Neural crest cell (in vitro differentiated cells): ENCODE measurements around the gene TOR4A. TPM values are rescaled to one million over a fixed set of nuclear protein-coding genes. Genes with fewer than 3 reads are reported as not detected.

Experiments
- DNase-seq: peaks from one replicate; pipeline ENCODE4 v3.0.0; 2021; ENCODE audit warnings: low read depth, mixed read lengths, low spot score
- H3K27ac Mint-ChIP-seq: one replicate; pipeline ENCODE4 v1.8.0; 2021; ENCODE audit warnings: mild to moderate bottlenecking, mixed read lengths; ENCODE audit not compliant: unreplicated experiment
- H3K27me3 Mint-ChIP-seq: 2 replicates; pipeline ENCODE4 v1.8.0; 2021; ENCODE audit warnings: low read depth, mild to moderate bottlenecking, mixed read lengths
- H3K36me3 Mint-ChIP-seq: 2 replicates; pipeline ENCODE4 v1.8.0; 2021; ENCODE audit warnings: low read depth, mild to moderate bottlenecking, mixed read lengths
- H3K4me1 Mint-ChIP-seq: 2 replicates; pipeline ENCODE4 v1.8.0; 2021; ENCODE audit warnings: mixed read lengths
- H3K4me3 Mint-ChIP-seq: one replicate; pipeline ENCODE4 v1.8.0; 2021; ENCODE audit warnings: mild to moderate bottlenecking, mixed read lengths
- H3K9me3 Mint-ChIP-seq: 2 replicates; pipeline ENCODE4 v1.8.0; 2021; ENCODE audit warnings: mixed read lengths
- total RNA-seq: library from RNA; stranded (reverse); gene quantifications from 2 replicates; pipeline ENCODE4 v1.2.1, GENCODE V29; 2021
- TF ChIP-seq, protein P1 (sequence below): fragments of 200-600 bp; sonication (generic); conservative IDR thresholded peaks from 2 replicates; pipeline ENCODE4 v1.5.0; 2021; ENCODE audit warnings: antibody characterized with exemption, mild to moderate bottlenecking

The TOR4A gene
- total RNA-seq, 1 donor from 2014 or later: 0.86 TPM

DNA sequence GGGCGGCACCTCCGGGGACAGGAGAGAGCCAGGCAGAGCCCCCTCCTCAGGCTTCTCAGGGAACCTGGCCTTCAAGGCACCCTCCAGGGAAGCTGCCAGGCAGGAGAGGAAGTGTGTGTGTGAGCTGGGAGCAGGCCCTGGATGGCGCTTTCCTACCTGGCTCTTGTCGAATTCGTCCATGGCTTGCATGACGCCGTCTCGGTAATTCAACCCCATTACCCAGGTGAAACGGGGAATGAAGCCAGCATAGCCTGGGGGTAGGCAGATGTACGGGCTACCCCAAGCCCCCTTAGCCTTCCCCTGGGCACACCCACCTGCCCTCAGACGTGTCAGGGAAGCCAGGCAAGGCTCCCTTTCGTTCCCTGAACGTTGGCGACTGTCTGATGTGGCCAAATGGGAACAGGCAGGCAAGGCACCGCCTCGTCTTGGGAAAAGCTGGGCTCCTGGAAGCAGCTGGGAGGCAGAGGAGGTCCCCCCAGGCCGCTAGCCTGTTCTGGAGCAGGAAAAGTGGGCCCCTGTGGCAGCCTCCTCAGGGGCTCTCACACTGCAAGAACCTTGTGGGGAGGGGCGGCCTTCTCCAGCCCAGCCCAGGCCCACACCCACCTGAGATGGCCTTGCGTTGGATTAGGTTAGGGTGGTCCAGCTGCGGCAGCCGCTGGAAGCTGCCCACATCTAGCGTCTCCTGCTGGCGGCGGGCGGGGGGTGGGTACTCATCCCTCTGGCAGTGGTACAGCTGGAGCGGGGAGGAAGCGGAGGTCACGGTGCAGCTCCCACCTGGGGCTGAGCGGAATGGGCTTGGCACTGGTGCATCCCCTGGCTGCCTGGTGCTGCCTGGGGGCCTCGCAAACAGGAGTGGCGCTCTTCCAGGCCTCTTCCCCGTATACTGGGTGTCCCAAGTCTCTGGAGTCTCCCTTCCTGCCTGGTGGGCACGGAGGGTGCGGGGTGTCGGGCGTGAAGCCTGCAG lies 32.8 kb upstream of the TOR4A start:
- H3K4me3 Mint-ChIP-seq: peak overlapping the region; percentile 91
- peaks cover 4% of the 10 kb centered on the region for H3K27me3 Mint-ChIP-seq
- no peaks in the 10 kb centered on the region for H3K9me3 Mint-ChIP-seq
- DNase-seq: no peak
- TF ChIP-seq, protein P1, sequence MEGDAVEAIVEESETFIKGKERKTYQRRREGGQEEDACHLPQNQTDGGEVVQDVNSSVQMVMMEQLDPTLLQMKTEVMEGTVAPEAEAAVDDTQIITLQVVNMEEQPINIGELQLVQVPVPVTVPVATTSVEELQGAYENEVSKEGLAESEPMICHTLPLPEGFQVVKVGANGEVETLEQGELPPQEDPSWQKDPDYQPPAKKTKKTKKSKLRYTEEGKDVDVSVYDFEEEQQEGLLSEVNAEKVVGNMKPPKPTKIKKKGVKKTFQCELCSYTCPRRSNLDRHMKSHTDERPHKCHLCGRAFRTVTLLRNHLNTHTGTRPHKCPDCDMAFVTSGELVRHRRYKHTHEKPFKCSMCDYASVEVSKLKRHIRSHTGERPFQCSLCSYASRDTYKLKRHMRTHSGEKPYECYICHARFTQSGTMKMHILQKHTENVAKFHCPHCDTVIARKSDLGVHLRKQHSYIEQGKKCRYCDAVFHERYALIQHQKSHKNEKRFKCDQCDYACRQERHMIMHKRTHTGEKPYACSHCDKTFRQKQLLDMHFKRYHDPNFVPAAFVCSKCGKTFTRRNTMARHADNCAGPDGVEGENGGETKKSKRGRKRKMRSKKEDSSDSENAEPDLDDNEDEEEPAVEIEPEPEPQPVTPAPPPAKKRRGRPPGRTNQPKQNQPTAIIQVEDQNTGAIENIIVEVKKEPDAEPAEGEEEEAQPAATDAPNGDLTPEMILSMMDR: no peak
- H3K27ac Mint-ChIP-seq: no peak overlapping the region
- H3K36me3 Mint-ChIP-seq: peaks cover 11% of the 10 kb centered on the region
- peaks cover 18% of the 10 kb centered on the region for H3K4me1 Mint-ChIP-seq

DNA sequence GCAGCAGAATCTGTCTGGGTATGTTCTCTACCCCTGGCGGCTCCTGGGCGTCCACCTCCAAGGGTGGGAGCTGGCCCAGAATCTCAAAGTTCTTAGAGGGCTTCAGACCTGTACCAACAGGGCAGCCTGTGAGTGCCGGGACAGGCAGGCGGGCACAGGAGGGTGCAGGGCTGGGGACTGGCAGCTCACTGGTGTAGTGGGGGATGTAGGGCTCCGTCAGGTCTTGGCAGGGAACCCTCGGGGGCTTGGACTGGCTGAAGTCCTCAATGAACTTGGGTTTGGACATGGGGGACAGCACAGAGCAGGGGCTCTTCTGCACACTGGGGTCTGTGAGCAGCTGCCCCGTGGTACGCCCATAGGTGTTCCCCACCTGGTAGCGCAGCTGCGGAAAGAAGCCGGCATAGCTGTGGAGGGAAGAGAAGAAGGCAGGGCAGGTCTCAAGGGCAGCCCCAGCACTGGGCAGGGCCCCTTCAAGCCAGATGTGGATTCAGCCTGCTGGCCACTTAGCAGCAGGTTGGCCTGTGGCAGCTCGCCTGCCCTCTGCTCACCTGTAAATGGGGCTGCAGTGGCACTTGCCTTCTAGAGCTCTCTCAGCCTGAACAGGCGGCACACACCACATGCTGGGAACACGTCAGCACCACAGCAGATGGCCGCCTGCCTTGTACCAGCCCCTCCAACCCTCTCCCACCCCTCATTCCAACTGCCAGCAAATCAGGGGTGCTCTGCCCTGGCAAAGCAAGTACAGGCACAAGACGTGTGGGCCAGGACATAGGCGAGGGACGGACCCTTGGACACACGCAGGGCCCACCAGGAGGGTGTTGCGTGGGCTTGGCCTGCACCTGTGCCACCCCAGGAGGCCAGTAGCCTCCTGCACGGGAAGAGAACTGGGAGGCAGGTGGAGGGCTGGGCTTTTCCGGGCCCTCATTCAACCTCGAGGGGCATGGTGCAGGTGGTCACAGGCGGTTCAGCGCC lies 31.8 kb upstream of the TOR4A start:
- Mint-ChIP-seq H3K27me3 (peaks cover 4% of the 10 kb centered on the region), H3K9me3 (no peaks in the 10 kb centered on the region), H3K27ac (no peak overlapping the region), H3K36me3 (peaks cover 11% of the 10 kb centered on the region), H3K4me3 (peak overlapping the region; percentile 91), H3K4me1 (peaks cover 17% of the 10 kb centered on the region)
- TF ChIP-seq, protein P1: no peak
- DNase-seq: no peak

DNA sequence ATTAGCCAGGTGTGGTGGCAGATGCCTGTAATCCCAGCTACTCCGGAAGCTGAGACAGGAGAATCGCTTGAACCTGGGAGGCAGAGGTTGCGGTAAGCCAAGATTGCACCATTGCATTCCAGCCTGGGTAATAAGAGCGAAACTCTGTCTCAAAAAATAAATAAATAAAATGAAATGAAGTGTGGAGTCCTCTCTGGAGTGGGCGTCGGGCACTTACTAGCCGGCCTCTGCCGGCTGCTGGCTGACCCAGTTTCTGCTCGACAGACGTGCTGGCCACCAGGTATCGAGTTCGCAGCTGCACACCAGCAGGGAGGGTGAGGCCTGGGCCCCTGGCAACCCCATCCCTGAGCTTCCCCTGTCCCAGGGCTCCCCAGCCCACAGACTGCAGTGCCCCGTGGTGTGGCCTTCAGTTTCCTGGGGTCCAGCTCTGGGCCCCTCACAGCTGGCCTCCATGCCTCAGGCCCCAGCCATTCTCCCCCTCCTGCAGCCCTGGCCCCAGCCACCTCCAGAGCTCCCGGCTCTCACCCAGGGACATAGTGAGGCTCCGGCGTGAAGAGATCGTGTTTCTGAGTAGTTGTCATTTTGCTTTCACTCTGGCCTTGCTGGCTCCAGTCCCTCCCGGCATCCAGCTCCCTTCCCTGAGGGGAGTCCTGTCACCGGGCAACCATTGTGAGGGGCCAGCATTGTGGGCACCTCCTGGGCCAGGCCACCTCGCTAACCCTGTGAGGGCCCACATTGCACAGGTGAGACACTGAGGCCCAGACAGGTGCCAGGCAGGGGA lies 30.2 kb upstream of the TOR4A start:
- Mint-ChIP-seq H3K4me1 (peaks cover 16% of the 10 kb centered on the region), H3K36me3 (peaks cover 6% of the 10 kb centered on the region), H3K4me3 (peak overlapping the region; percentile 15), H3K27me3 (no peaks in the 10 kb centered on the region), H3K9me3 (no peaks in the 10 kb centered on the region), H3K27ac (no peak overlapping the region)
- no peak for DNase-seq
- TF ChIP-seq, protein P1: no peak

DNA sequence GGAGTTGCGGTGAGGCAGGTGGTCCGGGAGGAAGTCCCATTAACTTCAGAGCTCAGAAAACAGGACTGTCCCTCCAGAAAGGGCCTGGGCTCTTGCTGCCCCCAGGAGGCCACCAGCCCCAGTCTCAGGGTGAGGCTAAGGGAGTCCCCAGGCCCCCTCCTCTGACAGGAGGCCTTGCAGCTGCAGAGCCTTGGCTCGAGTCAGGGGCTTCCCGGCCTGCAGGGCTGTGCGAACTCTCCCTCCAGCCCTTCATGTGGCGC lies 29.7 kb upstream of the TOR4A start:
- DNase-seq: no peak
- Mint-ChIP-seq H3K4me3 (peak overlapping the region; percentile 27), H3K27me3 (no peaks in the 10 kb centered on the region), H3K9me3 (no peaks in the 10 kb centered on the region), H3K27ac (no peak overlapping the region), H3K36me3 (peaks cover under 1% of the 10 kb centered on the region), H3K4me1 (peaks cover 11% of the 10 kb centered on the region)
- TF ChIP-seq, protein P1: no peak
